B cell (primary cell): ENCODE results near the gene CMTM6.

Source experiments
- EZH2 ChIP-seq: IDR thresholded peaks from 2 replicates; pipeline ENCODE4 v1.6.1; 2012; ENCODE audit warnings: borderline replicate concordance, low read depth, mild to moderate bottlenecking, moderate library complexity, low read length; ENCODE audit not compliant: insufficient read depth, poor library complexity, severe bottlenecking
- TF ChIP-seq, protein P1 (sequence below): fragments of 200-600 bp; IDR thresholded peaks from one replicate; pipeline ENCODE4 v1.8.0; 2022; ENCODE audit warnings: antibody characterized with exemption, mild to moderate bottlenecking

DNA sequence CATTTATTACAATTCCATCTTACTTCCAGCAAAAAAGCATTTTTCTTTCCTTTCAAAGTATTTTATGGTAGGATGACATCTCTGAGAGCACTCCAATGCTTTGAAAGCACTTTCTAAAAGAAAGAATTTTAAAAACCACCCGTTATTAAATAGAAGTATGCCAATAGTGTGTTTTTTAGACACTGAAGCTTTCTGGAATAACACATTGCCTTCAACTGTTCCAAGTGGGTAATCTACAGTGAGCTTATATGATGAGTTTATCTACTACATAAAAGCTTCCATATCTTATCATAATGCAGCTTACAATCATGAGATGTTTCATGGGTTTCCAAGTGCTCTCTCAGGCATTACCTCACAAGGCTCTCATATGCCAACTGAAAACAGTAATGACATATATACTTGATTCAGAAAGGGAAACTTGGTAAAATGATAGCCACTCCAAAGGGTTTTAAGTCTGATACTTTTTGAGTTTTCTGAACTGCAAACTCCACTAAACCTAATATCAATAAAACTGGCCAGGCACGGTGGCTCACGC lies 14.1 kb downstream of the CMTM6 start:
- TF ChIP-seq, protein P1, sequence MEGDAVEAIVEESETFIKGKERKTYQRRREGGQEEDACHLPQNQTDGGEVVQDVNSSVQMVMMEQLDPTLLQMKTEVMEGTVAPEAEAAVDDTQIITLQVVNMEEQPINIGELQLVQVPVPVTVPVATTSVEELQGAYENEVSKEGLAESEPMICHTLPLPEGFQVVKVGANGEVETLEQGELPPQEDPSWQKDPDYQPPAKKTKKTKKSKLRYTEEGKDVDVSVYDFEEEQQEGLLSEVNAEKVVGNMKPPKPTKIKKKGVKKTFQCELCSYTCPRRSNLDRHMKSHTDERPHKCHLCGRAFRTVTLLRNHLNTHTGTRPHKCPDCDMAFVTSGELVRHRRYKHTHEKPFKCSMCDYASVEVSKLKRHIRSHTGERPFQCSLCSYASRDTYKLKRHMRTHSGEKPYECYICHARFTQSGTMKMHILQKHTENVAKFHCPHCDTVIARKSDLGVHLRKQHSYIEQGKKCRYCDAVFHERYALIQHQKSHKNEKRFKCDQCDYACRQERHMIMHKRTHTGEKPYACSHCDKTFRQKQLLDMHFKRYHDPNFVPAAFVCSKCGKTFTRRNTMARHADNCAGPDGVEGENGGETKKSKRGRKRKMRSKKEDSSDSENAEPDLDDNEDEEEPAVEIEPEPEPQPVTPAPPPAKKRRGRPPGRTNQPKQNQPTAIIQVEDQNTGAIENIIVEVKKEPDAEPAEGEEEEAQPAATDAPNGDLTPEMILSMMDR: no peak
- TF ChIP-seq EZH2: no peak
